K562 treated with DMSO at 1 percent for 48 hours (cell line): Measurements from ENCODE around the gene FCHO2. TPM values are rescaled to one million over a fixed set of nuclear protein-coding genes. Genes with fewer than 3 reads are reported as not detected.

ENCODE experiments used
- total RNA-seq: library from RNA; unstranded; fragments of 300-600 nt; gene quantifications from 2 replicates; pipeline ENCODE4 v1.2.3, GENCODE V29; 2022; ENCODE audit warnings: low replicate concordance; ENCODE audit errors: extremely low read depth

Gene FCHO2, protein sequence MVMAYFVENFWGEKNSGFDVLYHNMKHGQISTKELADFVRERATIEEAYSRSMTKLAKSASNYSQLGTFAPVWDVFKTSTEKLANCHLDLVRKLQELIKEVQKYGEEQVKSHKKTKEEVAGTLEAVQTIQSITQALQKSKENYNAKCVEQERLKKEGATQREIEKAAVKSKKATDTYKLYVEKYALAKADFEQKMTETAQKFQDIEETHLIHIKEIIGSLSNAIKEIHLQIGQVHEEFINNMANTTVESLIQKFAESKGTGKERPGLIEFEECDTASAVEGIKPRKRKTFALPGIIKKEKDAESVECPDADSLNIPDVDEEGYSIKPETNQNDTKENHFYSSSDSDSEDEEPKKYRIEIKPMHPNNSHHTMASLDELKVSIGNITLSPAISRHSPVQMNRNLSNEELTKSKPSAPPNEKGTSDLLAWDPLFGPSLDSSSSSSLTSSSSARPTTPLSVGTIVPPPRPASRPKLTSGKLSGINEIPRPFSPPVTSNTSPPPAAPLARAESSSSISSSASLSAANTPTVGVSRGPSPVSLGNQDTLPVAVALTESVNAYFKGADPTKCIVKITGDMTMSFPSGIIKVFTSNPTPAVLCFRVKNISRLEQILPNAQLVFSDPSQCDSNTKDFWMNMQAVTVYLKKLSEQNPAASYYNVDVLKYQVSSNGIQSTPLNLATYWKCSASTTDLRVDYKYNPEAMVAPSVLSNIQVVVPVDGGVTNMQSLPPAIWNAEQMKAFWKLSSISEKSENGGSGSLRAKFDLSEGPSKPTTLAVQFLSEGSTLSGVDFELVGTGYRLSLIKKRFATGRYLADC
- not detected in 2 replicates for total RNA-seq

DNA sequence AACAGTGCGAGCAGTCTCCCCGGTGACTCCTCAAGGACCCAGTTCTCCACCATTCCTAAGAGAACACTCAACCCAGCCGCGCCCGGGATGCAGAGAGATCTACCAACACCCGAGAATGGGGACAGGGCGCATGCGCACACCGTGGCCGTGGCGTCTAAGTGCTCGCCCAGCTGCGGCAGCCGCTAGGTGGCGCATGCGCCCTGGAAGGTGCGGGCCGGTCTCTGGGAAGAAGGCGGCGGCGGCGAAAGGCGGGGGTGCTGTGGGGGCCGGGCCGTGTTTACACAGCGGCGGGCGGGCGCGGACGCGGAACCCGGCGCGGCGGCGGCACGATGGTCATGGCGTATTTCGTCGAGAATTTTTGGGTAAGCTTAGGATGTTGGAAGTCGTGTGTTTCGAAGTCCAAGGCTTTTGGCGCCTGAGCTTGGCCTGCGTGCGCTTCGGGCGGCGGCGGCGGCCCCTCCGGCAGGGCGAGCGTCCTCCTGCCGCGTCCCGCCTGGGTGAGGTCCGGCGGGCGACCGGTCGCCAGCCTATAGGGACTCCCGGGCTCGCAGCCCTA is at the start of gene FCHO2:
Gene FCHO2, plus strand, starts transcription at position 274 of the 556 bp plus-strand sequence. Its CDS starts 56 bp downstream, at position 330.

DNA sequence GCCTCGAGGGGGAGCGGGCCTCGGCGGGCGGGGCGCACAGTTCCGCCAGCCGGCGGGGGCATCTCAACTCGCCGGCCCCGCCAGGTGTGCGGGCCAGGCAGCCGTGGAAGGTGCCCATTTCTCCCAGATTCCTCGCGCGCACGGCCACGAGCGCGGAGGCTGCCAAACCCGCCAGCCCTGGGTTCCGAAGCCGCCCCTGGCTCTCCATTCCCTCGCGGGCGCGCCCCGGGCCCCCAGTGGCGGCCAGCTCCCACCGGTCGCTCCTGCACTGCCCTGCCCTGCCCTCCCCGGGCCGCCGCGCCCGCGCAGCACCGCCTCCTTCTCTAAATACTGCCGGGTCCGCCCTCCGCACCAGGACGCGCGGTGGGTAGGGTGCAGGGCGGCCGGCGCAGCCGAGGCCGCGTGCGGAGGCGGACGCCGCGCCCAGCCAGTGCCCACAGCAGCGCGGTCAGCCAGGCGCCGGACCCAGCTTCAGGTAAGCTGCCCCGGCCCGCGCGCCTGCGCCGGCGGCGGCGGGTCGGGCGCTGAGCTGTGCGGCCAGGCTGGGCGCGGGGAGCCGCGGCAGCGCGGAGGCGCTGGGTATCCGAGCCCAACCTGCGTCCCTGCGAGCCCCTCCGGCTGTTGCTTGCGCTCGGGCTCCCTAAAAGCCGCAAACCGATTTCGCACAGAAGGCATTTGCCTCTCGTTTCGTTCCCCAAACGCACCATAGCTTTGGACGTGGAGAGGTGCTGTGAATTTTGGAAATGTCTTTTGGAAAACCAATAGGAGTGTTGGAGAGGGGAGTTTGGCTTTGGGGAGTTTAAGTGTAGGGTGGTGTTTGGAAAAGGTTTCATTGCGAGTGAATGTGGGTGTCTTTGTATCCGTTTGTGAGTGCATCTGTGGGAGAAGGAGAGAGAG is 164.6 kb downstream of the FCHO2 start, which contains the start of gene TMEM171:
Gene TMEM171, plus strand, starts transcription at position 354 of the 897 bp plus-strand sequence. CDS start 2,799 bp downstream, outside the sequence.

Other genes with a start within 250 kb of the FCHO2 start
- not detected in 2 replicates for gene TNPO1, start 139.4 kb upstream of the FCHO2 start, total RNA-seq
- gene TMEM171, start 164.5 kb downstream of the FCHO2 start, total RNA-seq: not detected in 2 replicates
- not detected in 2 replicates for gene TMEM174, start 217.2 kb downstream of the FCHO2 start, total RNA-seq